Measurements from ENCODE around the gene NKD1.
"Not testable (repeated sequence)": the region's sequence is repeated elsewhere in the genome, so short reads cannot be mapped to it uniquely, and the experiment has no call there.

DNA sequence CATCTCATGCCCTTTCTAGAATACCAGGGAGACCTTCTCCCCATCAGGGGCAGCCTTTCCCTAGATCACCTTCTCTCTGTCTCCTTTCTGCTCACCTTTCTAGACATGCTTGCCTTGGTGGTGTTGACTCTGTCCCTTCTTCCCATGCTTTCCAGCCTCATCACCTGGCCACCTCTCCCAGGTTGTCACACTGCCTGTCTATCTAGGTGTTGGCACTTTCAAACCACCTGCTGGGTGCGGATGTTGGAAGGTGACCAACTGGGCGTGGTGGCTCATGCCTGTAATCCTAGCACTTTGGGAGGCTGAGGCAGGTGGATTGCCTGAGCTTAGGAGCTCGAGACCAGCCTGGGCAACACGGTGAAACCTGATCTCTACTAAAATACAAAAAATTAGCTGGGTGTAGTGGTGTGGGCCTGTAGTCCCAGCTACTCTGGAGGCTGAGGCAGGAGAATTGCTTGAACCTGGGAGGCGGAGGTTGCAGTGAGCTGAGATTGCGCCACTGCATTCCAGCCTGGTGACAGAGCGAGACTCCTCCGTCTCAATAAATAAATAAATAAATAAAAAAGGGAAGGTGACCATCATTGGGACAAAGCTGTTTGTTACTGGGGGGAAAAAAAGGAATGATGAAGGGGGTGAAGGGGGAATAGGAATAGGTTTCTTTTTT lies 44.2 kb upstream of the NKD1 start:
- TF ChIP-seq, protein P1, sequence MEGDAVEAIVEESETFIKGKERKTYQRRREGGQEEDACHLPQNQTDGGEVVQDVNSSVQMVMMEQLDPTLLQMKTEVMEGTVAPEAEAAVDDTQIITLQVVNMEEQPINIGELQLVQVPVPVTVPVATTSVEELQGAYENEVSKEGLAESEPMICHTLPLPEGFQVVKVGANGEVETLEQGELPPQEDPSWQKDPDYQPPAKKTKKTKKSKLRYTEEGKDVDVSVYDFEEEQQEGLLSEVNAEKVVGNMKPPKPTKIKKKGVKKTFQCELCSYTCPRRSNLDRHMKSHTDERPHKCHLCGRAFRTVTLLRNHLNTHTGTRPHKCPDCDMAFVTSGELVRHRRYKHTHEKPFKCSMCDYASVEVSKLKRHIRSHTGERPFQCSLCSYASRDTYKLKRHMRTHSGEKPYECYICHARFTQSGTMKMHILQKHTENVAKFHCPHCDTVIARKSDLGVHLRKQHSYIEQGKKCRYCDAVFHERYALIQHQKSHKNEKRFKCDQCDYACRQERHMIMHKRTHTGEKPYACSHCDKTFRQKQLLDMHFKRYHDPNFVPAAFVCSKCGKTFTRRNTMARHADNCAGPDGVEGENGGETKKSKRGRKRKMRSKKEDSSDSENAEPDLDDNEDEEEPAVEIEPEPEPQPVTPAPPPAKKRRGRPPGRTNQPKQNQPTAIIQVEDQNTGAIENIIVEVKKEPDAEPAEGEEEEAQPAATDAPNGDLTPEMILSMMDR (IDR thresholded peaks at IDR 0.05 in 2 of 3, conservative IDR thresholded peaks at IDR 0.05 in 1 of 3; ENCODE audit: borderline replicate concordance in 1 of 3, insufficient read depth in 1 of 3, low read depth in 2 of 3, low read length in 2 of 3) = not testable (repeated sequence)
- peak; percentile 52; the same call in 1 of the 2 replicates for TF ChIP-seq CBX3 (IDR thresholded peaks at IDR 0.05; ENCODE audit: low read depth)
- not testable (repeated sequence) for TF ChIP-seq YY1 (IDR thresholded peaks at IDR 0.05; ENCODE audit: extremely low read depth, insufficient replicate concordance, low read depth, low read length); EZH2 (IDR thresholded peaks at IDR 0.05); SIN3A (IDR thresholded peaks at IDR 0.05; ENCODE audit: low read depth); EZH2phosphoT487 (IDR thresholded peaks at IDR 0.05; ENCODE audit: borderline replicate concordance); SRF (IDR thresholded peaks at IDR 0.05; ENCODE audit: low read depth); ZNF274 (IDR thresholded peaks at IDR 0.05; ENCODE audit: low read depth, low read length); POLR2A (IDR thresholded peaks at IDR 0.05; ENCODE audit: borderline replicate concordance, extremely low read depth, insufficient read depth, insufficient read length)
- peak; percentile 25; the same call in 1 of the 2 replicates for TF ChIP-seq POLR2AphosphoS5 (IDR thresholded peaks at IDR 0.05; ENCODE audit: low read depth, low read length)
- peak; percentile 40 for TF ChIP-seq SP1 (IDR thresholded peaks at IDR 0.05; ENCODE audit: low read depth)
- 0 out of 2 replicates have a peak, but pooled peaks have one; percentile 18 for TF ChIP-seq JUND (IDR thresholded peaks at IDR 0.05)
